PFSK-1 (cell line): ENCODE measurements around the gene COL6A3.

Experiments used
- SIN3A ChIP-seq: IDR thresholded peaks from 2 replicates; pipeline ENCODE4 v1.6.1; 2012; ENCODE audit warnings: mild to moderate bottlenecking, low read length, moderate library complexity, borderline replicate concordance; ENCODE audit not compliant: insufficient read depth
- TF ChIP-seq, protein P1 (sequence below), 2 experiments: IDR thresholded peaks; 2 replicates each; pipeline versions ENCODE4 v1.6.1 to v1.8.0; 2011 to 2012; ENCODE audit warnings: low read depth in 2 of 2, low read length in 2 of 2, control low read depth in 1 of 2, inconsistent platforms in 1 of 2, mild to moderate bottlenecking in 1 of 2, moderate library complexity in 1 of 2; ENCODE audit not compliant: insufficient read depth in 1 of 2

DNA sequence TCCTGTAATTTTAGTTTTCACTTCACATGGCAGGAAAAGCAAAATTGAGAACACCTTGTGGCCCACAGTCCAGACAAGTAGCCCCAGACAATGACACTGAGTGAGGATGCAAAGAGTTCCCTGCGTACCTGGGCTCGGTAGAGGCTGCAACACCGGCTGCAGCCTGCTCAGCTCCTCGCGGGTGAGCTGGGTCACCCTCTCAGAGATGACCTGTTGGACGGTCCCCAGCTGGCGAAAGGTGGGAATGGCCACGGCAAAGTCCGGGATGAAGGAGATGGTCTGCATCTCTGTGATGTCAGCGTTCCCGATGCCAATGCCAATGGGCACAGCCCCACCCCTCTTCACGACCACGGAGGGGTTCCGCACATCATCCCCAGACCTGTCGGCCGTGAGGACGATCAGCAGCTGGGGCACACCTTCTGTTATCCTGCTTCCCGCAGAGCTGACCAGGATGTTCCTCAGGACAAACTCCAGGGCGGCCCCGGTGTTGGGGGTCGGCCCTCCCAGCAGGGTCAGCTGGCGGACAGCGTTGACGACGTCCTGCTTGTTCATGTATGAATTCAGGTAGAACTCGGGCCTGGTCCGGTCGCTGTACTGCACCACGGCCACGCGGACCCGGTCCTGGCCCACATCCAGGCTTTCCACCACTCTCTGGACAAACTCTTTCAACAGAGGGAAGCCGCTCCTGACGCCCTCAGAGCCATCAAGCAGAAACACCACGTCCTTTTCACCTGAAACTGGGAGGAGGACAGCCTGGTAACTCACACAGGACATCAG lies 39.5 kb downstream of the COL6A3 start:
- TF ChIP-seq, protein P1, sequence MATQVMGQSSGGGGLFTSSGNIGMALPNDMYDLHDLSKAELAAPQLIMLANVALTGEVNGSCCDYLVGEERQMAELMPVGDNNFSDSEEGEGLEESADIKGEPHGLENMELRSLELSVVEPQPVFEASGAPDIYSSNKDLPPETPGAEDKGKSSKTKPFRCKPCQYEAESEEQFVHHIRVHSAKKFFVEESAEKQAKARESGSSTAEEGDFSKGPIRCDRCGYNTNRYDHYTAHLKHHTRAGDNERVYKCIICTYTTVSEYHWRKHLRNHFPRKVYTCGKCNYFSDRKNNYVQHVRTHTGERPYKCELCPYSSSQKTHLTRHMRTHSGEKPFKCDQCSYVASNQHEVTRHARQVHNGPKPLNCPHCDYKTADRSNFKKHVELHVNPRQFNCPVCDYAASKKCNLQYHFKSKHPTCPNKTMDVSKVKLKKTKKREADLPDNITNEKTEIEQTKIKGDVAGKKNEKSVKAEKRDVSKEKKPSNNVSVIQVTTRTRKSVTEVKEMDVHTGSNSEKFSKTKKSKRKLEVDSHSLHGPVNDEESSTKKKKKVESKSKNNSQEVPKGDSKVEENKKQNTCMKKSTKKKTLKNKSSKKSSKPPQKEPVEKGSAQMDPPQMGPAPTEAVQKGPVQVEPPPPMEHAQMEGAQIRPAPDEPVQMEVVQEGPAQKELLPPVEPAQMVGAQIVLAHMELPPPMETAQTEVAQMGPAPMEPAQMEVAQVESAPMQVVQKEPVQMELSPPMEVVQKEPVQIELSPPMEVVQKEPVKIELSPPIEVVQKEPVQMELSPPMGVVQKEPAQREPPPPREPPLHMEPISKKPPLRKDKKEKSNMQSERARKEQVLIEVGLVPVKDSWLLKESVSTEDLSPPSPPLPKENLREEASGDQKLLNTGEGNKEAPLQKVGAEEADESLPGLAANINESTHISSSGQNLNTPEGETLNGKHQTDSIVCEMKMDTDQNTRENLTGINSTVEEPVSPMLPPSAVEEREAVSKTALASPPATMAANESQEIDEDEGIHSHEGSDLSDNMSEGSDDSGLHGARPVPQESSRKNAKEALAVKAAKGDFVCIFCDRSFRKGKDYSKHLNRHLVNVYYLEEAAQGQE (IDR thresholded peaks at IDR 0.05; ENCODE audit: insufficient read depth in 1 of 2, low read depth in 2 of 2, low read length in 2 of 2) = no peak
- TF ChIP-seq SIN3A = no peak
